GM23338 (cell line): ENCODE results near the gene KCNT2. TPM values are rescaled to one million over a fixed set of nuclear protein-coding genes. Genes with fewer than 3 reads are reported as not detected.

ENCODE experiments used
- ATAC-seq: fragments of 200-7000 bp; cut with Tn5 transposase; 3 replicates; pipeline ENCODE4 v1.9.1; 2020
- DNase-seq: peaks from one replicate; pipeline ENCODE4 v3.0.0-alpha.2; 2015; ENCODE audit warnings: low spot score
- H2AFZ ChIP-seq: fragments of 200-600 bp; sonication (generic); 2 replicates; pipeline ENCODE4 v1.8.0; 2016; ENCODE audit warnings: antibody characterized with exemption, mild to moderate bottlenecking, moderate library complexity
- H3F3A ChIP-seq: fragments of 200-600 bp; sonication (generic); replicated peaks from 2 replicates; pipeline ENCODE4 v1.8.0; 2017; ENCODE audit warnings: antibody characterized with exemption, mixed run types, low read depth
- H3K27ac ChIP-seq: fragments of 200-600 bp; sonication (generic); 2 replicates; pipeline ENCODE4 v1.6.1; 2016; ENCODE audit warnings: low read depth
- H3K27me3 ChIP-seq: fragments of 200-600 bp; sonication (generic); 2 replicates; pipeline ENCODE4 v1.8.0; 2016; ENCODE audit warnings: mild to moderate bottlenecking, mixed run types, moderate library complexity; ENCODE audit not compliant: insufficient read depth
- H3K36me3 ChIP-seq: fragments of 200-600 bp; sonication (generic); 2 replicates; pipeline ENCODE4 v1.8.0; 2016; ENCODE audit warnings: mild to moderate bottlenecking; ENCODE audit not compliant: insufficient read depth
- H3K4me1 ChIP-seq: fragments of 200-600 bp; sonication (generic); 2 replicates; pipeline ENCODE4 v1.8.0; 2016; ENCODE audit warnings: mild to moderate bottlenecking, moderate library complexity; ENCODE audit not compliant: insufficient read depth
- H3K4me2 ChIP-seq: fragments of 200-600 bp; sonication (generic); 2 replicates; pipeline ENCODE4 v1.7.1; 2017; ENCODE audit warnings: mixed run types
- H3K4me3 ChIP-seq: fragments of 200-600 bp; sonication (generic); 2 replicates; pipeline ENCODE4 v1.6.1; 2016; ENCODE audit warnings: mixed run types
- H3K79me2 ChIP-seq: fragments of 200-600 bp; sonication (generic); replicated peaks from 2 replicates; pipeline ENCODE4 v1.8.0; 2017; ENCODE audit warnings: mild to moderate bottlenecking; ENCODE audit not compliant: insufficient read depth
- H3K9me2 ChIP-seq: fragments of 200-600 bp; sonication (generic); 2 replicates; pipeline ENCODE4 v1.8.0; 2017; ENCODE audit not compliant: insufficient read depth
- H4K20me1 ChIP-seq: fragments of 200-600 bp; sonication (generic); replicated peaks from 2 replicates; pipeline ENCODE4 v1.8.0; 2017; ENCODE audit warnings: mild to moderate bottlenecking; ENCODE audit not compliant: insufficient read depth
- H3K27ac Mint-ChIP-seq: 2 replicates; pipeline ENCODE4 v1.8.0; 2020; ENCODE audit warnings: inconsistent platforms, mild to moderate bottlenecking, moderate library complexity, mixed read lengths
- H3K27me3 Mint-ChIP-seq: 3 replicates; pipeline ENCODE4 v1.8.0; 2022; ENCODE audit warnings: low read depth, mild to moderate bottlenecking, moderate library complexity, mixed read lengths, inconsistent platforms; ENCODE audit not compliant: insufficient read depth, poor library complexity
- H3K36me3 Mint-ChIP-seq: 3 replicates; pipeline ENCODE4 v1.8.0; 2021; ENCODE audit warnings: low read depth, mild to moderate bottlenecking, inconsistent platforms, moderate library complexity, mixed read lengths
- H3K4me1 Mint-ChIP-seq: 3 replicates; pipeline ENCODE4 v1.8.0; 2020; ENCODE audit warnings: mild to moderate bottlenecking, inconsistent platforms, mixed read lengths
- H3K4me3 Mint-ChIP-seq: 3 replicates; pipeline ENCODE4 v1.8.0; 2021; ENCODE audit warnings: moderate library complexity, mild to moderate bottlenecking, inconsistent platforms, mixed read lengths
- H3K9me3 Mint-ChIP-seq: 3 replicates; pipeline ENCODE4 v1.8.0; 2020; ENCODE audit warnings: moderate library complexity, mild to moderate bottlenecking, inconsistent platforms, mixed read lengths
- CREB1 ChIP-seq: fragments of 250-450 bp; sonication (Bioruptor Pico); IDR thresholded peaks from 2 replicates; pipeline ENCODE4 v1.5.0; 2020; ENCODE audit warnings: low read depth, mild to moderate bottlenecking, moderate library complexity
- EZH2 ChIP-seq: fragments of 200-600 bp; sonication (generic); IDR thresholded peaks from one replicate; pipeline ENCODE4 v1.8.0; 2017; ENCODE audit warnings: antibody characterized with exemption, mild to moderate bottlenecking, low read depth; ENCODE audit not compliant: unreplicated experiment
- JUNB ChIP-seq: IDR thresholded peaks from one replicate; pipeline ENCODE4 v1.6.1; 2016; ENCODE audit warnings: antibody characterized with exemption; ENCODE audit not compliant: unreplicated experiment
- NANOG ChIP-seq: IDR thresholded peaks from 2 replicates; pipeline ENCODE4 v1.6.1; 2016; ENCODE audit warnings: antibody characterized with exemption, borderline replicate concordance
- POLR2AphosphoS5 ChIP-seq: IDR thresholded peaks from 2 replicates; pipeline ENCODE4 v1.6.1; 2016; ENCODE audit warnings: antibody characterized with exemption, low read depth
- ZNF331 ChIP-seq: fragments of 250-450 bp; sonication (Bioruptor Pico); IDR thresholded peaks from 2 replicates; pipeline ENCODE4 v1.5.0; 2020; ENCODE audit warnings: low read depth, mild to moderate bottlenecking, moderate library complexity
- polyA plus RNA-seq: library from polyadenylated mRNA; unstranded; fragments of >200 nt; fragmentation: Nextera tagmentation; extraction: Ambion mirVana; gene quantifications from 2 replicates; pipeline ENCODE4 v1.2.1, GENCODE V29; 2016
- total RNA-seq: library from RNA; depleted of rRNA; stranded (reverse); fragments of >200 nt; shearing (Covaris generic); gene quantifications from 2 replicates; pipeline ENCODE4 v1.2.3, GENCODE V29; 2014
- TF ChIP-seq, protein P1 (sequence below): fragments of 250-450 bp; sonication (Bioruptor Pico); IDR thresholded peaks from 2 replicates; pipeline ENCODE4 v1.5.0; 2020; ENCODE audit warnings: mild to moderate bottlenecking, moderate library complexity
- TF ChIP-seq, protein P2 (sequence below): IDR thresholded peaks from 2 replicates; pipeline ENCODE4 v1.6.1; 2016; ENCODE audit warnings: antibody characterized with exemption

The KCNT2 gene
- total and polyA plus RNA-seq, 2 experiments from 2014 or later = 5.4 to 13.4 TPM

DNA sequence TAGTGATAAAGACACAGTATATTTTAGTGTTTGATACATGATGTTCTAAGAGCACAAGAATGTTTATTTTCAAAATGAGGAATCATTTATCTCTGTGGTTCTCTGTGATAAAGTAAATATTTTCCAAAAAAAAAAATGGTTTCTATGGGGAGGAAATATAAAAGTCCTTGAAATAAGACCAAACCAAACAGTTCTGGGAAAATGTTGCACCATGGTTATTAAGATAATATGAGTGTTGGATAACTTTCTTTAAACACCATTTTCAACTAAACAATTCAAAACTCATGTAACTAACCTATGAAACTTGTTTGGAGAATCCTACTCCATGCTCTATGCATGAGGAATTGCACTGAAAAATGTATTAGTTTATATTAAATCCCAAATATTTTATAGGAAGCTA, 184.6 kb downstream of the KCNT2 start (continued):
- TF ChIP-seq POLR2AphosphoS5 (no peak), NANOG (no peak)
- TF ChIP-seq, protein P1, sequence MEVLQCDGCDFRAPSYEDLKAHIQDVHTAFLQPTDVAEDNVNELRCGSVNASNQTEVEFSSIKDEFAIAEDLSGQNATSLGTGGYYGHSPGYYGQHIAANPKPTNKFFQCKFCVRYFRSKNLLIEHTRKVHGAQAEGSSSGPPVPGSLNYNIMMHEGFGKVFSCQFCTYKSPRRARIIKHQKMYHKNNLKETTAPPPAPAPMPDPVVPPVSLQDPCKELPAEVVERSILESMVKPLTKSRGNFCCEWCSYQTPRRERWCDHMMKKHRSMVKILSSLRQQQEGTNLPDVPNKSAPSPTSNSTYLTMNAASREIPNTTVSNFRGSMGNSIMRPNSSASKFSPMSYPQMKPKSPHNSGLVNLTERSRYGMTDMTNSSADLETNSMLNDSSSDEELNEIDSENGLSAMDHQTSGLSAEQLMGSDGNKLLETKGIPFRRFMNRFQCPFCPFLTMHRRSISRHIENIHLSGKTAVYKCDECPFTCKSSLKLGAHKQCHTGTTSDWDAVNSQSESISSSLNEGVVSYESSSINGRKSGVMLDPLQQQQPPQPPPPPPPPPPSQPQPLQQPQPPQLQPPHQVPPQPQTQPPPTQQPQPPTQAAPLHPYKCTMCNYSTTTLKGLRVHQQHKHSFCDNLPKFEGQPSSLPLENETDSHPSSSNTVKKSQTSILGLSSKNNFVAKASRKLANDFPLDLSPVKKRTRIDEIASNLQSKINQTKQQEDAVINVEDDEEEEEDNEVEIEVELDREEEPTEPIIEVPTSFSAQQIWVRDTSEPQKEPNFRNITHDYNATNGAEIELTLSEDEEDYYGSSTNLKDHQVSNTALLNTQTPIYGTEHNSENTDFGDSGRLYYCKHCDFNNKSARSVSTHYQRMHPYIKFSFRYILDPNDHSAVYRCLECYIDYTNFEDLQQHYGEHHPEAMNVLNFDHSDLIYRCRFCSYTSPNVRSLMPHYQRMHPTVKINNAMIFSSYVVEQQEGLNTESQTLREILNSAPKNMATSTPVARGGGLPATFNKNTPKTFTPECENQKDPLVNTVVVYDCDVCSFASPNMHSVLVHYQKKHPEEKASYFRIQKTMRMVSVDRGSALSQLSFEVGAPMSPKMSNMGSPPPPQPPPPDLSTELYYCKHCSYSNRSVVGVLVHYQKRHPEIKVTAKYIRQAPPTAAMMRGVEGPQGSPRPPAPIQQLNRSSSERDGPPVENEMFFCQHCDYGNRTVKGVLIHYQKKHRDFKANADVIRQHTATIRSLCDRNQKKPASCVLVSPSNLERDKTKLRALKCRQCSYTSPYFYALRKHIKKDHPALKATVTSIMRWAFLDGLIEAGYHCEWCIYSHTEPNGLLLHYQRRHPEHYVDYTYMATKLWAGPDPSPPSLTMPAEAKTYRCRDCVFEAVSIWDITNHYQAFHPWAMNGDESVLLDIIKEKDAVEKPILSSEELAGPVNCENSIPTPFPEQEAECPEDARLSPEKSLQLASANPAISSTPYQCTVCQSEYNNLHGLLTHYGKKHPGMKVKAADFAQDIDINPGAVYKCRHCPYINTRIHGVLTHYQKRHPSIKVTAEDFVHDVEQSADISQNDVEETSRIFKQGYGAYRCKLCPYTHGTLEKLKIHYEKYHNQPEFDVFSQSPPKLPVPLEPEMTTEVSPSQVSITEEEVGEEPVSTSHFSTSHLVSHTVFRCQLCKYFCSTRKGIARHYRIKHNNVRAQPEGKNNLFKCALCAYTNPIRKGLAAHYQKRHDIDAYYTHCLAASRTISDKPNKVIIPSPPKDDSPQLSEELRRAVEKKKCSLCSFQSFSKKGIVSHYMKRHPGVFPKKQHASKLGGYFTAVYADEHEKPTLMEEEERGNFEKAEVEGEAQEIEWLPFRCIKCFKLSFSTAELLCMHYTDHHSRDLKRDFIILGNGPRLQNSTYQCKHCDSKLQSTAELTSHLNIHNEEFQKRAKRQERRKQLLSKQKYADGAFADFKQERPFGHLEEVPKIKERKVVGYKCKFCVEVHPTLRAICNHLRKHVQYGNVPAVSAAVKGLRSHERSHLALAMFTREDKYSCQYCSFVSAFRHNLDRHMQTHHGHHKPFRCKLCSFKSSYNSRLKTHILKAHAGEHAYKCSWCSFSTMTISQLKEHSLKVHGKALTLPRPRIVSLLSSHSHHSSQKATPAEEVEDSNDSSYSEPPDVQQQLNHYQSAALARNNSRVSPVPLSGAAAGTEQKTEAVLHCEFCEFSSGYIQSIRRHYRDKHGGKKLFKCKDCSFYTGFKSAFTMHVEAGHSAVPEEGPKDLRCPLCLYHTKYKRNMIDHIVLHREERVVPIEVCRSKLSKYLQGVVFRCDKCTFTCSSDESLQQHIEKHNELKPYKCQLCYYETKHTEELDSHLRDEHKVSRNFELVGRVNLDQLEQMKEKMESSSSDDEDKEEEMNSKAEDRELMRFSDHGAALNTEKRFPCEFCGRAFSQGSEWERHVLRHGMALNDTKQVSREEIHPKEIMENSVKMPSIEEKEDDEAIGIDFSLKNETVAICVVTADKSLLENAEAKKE (CRISPR knock-in tag) = no peak
- TF ChIP-seq, protein P2, sequence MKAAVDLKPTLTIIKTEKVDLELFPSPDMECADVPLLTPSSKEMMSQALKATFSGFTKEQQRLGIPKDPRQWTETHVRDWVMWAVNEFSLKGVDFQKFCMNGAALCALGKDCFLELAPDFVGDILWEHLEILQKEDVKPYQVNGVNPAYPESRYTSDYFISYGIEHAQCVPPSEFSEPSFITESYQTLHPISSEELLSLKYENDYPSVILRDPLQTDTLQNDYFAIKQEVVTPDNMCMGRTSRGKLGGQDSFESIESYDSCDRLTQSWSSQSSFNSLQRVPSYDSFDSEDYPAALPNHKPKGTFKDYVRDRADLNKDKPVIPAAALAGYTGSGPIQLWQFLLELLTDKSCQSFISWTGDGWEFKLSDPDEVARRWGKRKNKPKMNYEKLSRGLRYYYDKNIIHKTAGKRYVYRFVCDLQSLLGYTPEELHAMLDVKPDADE = no peak

DNA sequence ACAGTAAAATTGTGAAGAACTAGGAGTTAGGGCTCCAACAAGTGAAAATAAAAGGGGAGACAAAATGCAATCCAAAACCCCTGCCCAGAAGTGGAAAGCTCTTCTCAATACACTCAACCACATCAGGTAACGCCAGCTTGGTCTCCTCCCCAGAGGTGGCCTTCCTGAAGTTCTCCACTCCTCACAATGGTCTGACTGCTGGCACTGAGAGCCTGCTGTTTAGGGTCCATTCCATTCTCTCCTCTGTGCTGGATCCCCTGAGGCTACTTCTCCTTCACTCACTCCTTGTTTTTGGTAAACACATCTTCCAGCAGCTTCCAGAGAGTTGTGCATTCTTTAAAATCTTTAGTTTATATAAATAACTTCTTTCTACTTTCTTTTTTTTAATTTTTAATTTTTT, 189.5 kb downstream of the KCNT2 start:
- no peak overlapping the region for H3K27ac ChIP-seq
- H3K4me1 ChIP-seq = no peaks in the 10 kb centered on the region
- Mint-ChIP-seq H3K27ac (no peak overlapping the region), H3K9me3 (no peaks in the 10 kb centered on the region; the same call in 2 of the 3 replicates), H3K27me3 (peaks cover 2% of the 10 kb centered on the region), H3K4me3 (no peak overlapping the region), H3K4me1 (peaks cover 12% of the 10 kb centered on the region; the same call in 2 of the 3 replicates), H3K36me3 (peaks cover 13% of the 10 kb centered on the region)
- no peaks in the 10 kb centered on the region for H3F3A ChIP-seq
- no peak overlapping the region for H2AFZ ChIP-seq
- no peak for DNase-seq
- no peaks in the 10 kb centered on the region for H3K9me2 ChIP-seq
- no peak overlapping the region for H3K4me2 ChIP-seq
- ATAC-seq = no peak
- H3K79me2 ChIP-seq = no peaks in the 10 kb centered on the region
- H3K27me3 ChIP-seq = no peaks in the 10 kb centered on the region
- H4K20me1 ChIP-seq = no peaks in the 10 kb centered on the region
- no peak for TF ChIP-seq CREB1 (CRISPR knock-in tag)
- no peak for TF ChIP-seq JUNB
- TF ChIP-seq, protein P1 (CRISPR knock-in tag) = no peak
- TF ChIP-seq, protein P2 = no peak
- TF ChIP-seq ZNF331 (CRISPR knock-in tag) = no peak
- TF ChIP-seq EZH2 = no peak
- no peak overlapping the region for H3K4me3 ChIP-seq
- H3K36me3 ChIP-seq = no peaks in the 10 kb centered on the region
